ENCODE measurements around the gene OR10A3.

The OR10A3 gene

GRCh38 chr11:7967097-7967496 lies 25.6 kb upstream of the OR10A3 start:
- no peaks in the 10 kb centered on the region for H3K36me3 Mint-ChIP-seq
- H3K27ac Mint-ChIP-seq, result no peak overlapping the region
- no peaks in the 10 kb centered on the region for H3K9me3 Mint-ChIP-seq
- no peak overlapping the region for H3K4me3 Mint-ChIP-seq
- no peak for ATAC-seq (ENCODE audit: low read depth)
- DNase-seq (ENCODE audit: low spot score in 2 of 2), result no peak
- no peaks in the 10 kb centered on the region for H3K4me1 Mint-ChIP-seq
- H3K27me3 Mint-ChIP-seq, result peaks cover 20% of the 10 kb centered on the region

- no peak within 1 kb of the TSS for H3K4me3 Mint-ChIP-seq
- H3K4me1 Mint-ChIP-seq, result no peaks in the 10 kb centered on the region
- no peaks in the 10 kb centered on the region for H3K36me3 Mint-ChIP-seq
- DNase-seq (ENCODE audit: low spot score in 2 of 2) (no peak), ATAC-seq (ENCODE audit: low read depth) (no peak)
- no peak within 1 kb of the TSS for H3K27ac Mint-ChIP-seq
- peaks cover 20% of the 10 kb centered on the region for H3K27me3 Mint-ChIP-seq
- H3K9me3 Mint-ChIP-seq, result no peaks in the 10 kb centered on the region
Observed at GRCh38 chr11:7965386-7965785, 23.9 kb upstream of the OR10A3 start, which contains the start of gene NLRP10. Gene NLRP10, minus strand, starts transcription at chr11:7965447. Its CDS starts 1,952 bp downstream, at chr11:7963495.

- Mint-ChIP-seq H3K4me1 (no peaks in the 10 kb centered on the region), H3K36me3 (no peaks in the 10 kb centered on the region), H3K4me3 (no peak overlapping the region), H3K27ac (no peak overlapping the region), H3K9me3 (no peaks in the 10 kb centered on the region), H3K27me3 (peaks cover 20% of the 10 kb centered on the region)
- ATAC-seq (ENCODE audit: low read depth), result no peak
- no peak for DNase-seq (ENCODE audit: low spot score in 2 of 2)
Observed at GRCh38 chr11:7964873-7965272, 23.4 kb upstream of the OR10A3 start.

GRCh38 chr11:7964261-7964660 lies 22.8 kb upstream of the OR10A3 start:
- peaks cover 20% of the 10 kb centered on the region for H3K27me3 Mint-ChIP-seq
- no peaks in the 10 kb centered on the region for H3K4me1 Mint-ChIP-seq

GRCh38 chr11:7955191-7955590 lies 13.7 kb upstream of the OR10A3 start:
- DNase-seq (ENCODE audit: low spot score in 2 of 2) (no peak), ATAC-seq (ENCODE audit: low read depth) (no peak)
- H3K4me1 Mint-ChIP-seq, result no peaks in the 10 kb centered on the region
- no peaks in the 10 kb centered on the region for H3K36me3 Mint-ChIP-seq
- no peak overlapping the region for H3K27ac Mint-ChIP-seq
- H3K4me3 Mint-ChIP-seq, result no peak overlapping the region
- H3K27me3 Mint-ChIP-seq, result peaks cover 2% of the 10 kb centered on the region
- H3K9me3 Mint-ChIP-seq, result peaks cover 3% of the 10 kb centered on the region

More at GRCh38 chr11:7964261-7964660, 22.8 kb upstream of the OR10A3 start:
- Mint-ChIP-seq H3K9me3 (no peaks in the 10 kb centered on the region), H3K27ac (no peak overlapping the region), H3K4me3 (no peak overlapping the region), H3K36me3 (no peaks in the 10 kb centered on the region)
- no peak for DNase-seq (ENCODE audit: low spot score in 2 of 2)
- ATAC-seq (ENCODE audit: low read depth), result no peak

GRCh38 chr11:7949934-7950333 lies 8.4 kb upstream of the OR10A3 start:
- DNase-seq (ENCODE audit: low spot score in 2 of 2) (no peak), ATAC-seq (ENCODE audit: low read depth) (no peak)
- no peak overlapping the region for H3K27ac Mint-ChIP-seq
- no peaks in the 10 kb centered on the region for H3K9me3 Mint-ChIP-seq
- no peak overlapping the region for H3K4me3 Mint-ChIP-seq
- peaks cover 10% of the 10 kb centered on the region for H3K27me3 Mint-ChIP-seq
- no peaks in the 10 kb centered on the region for H3K4me1 Mint-ChIP-seq
- H3K36me3 Mint-ChIP-seq, result no peaks in the 10 kb centered on the region

GRCh38 chr11:7944123-7944522 lies 2.6 kb upstream of the OR10A3 start:
- no peak for DNase-seq (ENCODE audit: low spot score in 2 of 2)
- Mint-ChIP-seq H3K27ac (no peak overlapping the region), H3K9me3 (peaks cover 16% of the 10 kb centered on the region), H3K4me3 (no peak overlapping the region), H3K36me3 (no peaks in the 10 kb centered on the region), H3K27me3 (peaks cover 10% of the 10 kb centered on the region), H3K4me1 (no peaks in the 10 kb centered on the region)
- ATAC-seq (ENCODE audit: low read depth), result no peak

GRCh38 chr11:7941146-7941545 lies 362 bp downstream of the OR10A3 start:
- Mint-ChIP-seq H3K4me1 (no peaks in the 10 kb centered on the region), H3K9me3 (peaks cover 16% of the 10 kb centered on the region), H3K27me3 (peaks cover 9% of the 10 kb centered on the region), H3K4me3 (no peak overlapping the region), H3K36me3 (no peaks in the 10 kb centered on the region), H3K27ac (no peak overlapping the region)
- DNase-seq (ENCODE audit: low spot score in 2 of 2) (no peak), ATAC-seq (ENCODE audit: low read depth) (no peak)

- Mint-ChIP-seq H3K36me3 (no peaks in the 10 kb centered on the region), H3K27ac (no peak overlapping the region), H3K9me3 (no peaks in the 10 kb centered on the region), H3K27me3 (peaks cover 11% of the 10 kb centered on the region), H3K4me3 (no peak overlapping the region), H3K4me1 (no peaks in the 10 kb centered on the region)
- DNase-seq (ENCODE audit: low spot score in 2 of 2), result no peak
- ATAC-seq (ENCODE audit: low read depth), result no peak
Observed at GRCh38 chr11:7936615-7937014, 4.9 kb downstream of the OR10A3 start.

- ATAC-seq (ENCODE audit: low read depth) (no peak), DNase-seq (ENCODE audit: low spot score in 2 of 2) (no peak)
- Mint-ChIP-seq H3K36me3 (no peaks in the 10 kb centered on the region), H3K4me1 (no peaks in the 10 kb centered on the region), H3K9me3 (no peaks in the 10 kb centered on the region), H3K27me3 (peaks cover 9% of the 10 kb centered on the region), H3K4me3 (no peak within 1 kb of the TSS), H3K27ac (no peak within 1 kb of the TSS)
Observed at GRCh38 chr11:7931168-7931567, 10.3 kb downstream of the OR10A3 start, which contains the start of gene OR10A6. Gene OR10A6, minus strand, starts transcription at chr11:7931268. Its CDS starts 2,606 bp downstream, at chr11:7928662.

- Mint-ChIP-seq H3K4me1 (no peaks in the 10 kb centered on the region), H3K36me3 (no peaks in the 10 kb centered on the region), H3K27ac (no peak overlapping the region), H3K27me3 (peaks cover 14% of the 10 kb centered on the region), H3K4me3 (no peak overlapping the region), H3K9me3 (peaks cover 2% of the 10 kb centered on the region)
- ATAC-seq (ENCODE audit: low read depth) (no peak), DNase-seq (ENCODE audit: low spot score in 2 of 2) (no peak)
Observed at GRCh38 chr11:7927635-7928034, 13.9 kb downstream of the OR10A3 start.

GRCh38 chr11:7924536-7924935 lies 17.0 kb downstream of the OR10A3 start:
- no peak overlapping the region for H3K4me3 Mint-ChIP-seq
- no peaks in the 10 kb centered on the region for H3K36me3 Mint-ChIP-seq
- peaks cover 12% of the 10 kb centered on the region for H3K27me3 Mint-ChIP-seq
- peaks cover 2% of the 10 kb centered on the region for H3K9me3 Mint-ChIP-seq
- DNase-seq (ENCODE audit: low spot score in 2 of 2) (no peak), ATAC-seq (ENCODE audit: low read depth) (no peak)
- no peaks in the 10 kb centered on the region for H3K4me1 Mint-ChIP-seq
- no peak overlapping the region for H3K27ac Mint-ChIP-seq

GRCh38 chr11:7918141-7918540 lies 23.4 kb downstream of the OR10A3 start:
- Mint-ChIP-seq H3K9me3 (peaks cover 5% of the 10 kb centered on the region), H3K27ac (no peak overlapping the region), H3K4me1 (no peaks in the 10 kb centered on the region), H3K27me3 (peaks cover 14% of the 10 kb centered on the region), H3K4me3 (no peak overlapping the region), H3K36me3 (no peaks in the 10 kb centered on the region)
- ATAC-seq (ENCODE audit: low read depth) (no peak), DNase-seq (ENCODE audit: low spot score in 2 of 2) (no peak)

- Mint-ChIP-seq H3K4me3 (no peak overlapping the region), H3K9me3 (no peaks in the 10 kb centered on the region), H3K27me3 (peaks cover 16% of the 10 kb centered on the region), H3K4me1 (no peaks in the 10 kb centered on the region), H3K27ac (no peak overlapping the region), H3K36me3 (no peaks in the 10 kb centered on the region)
- DNase-seq (ENCODE audit: low spot score in 2 of 2) (no peak), ATAC-seq (ENCODE audit: low read depth) (no peak)
Observed at GRCh38 chr11:7911011-7911410, 30.5 kb downstream of the OR10A3 start.

- no peaks in the 10 kb centered on the region for H3K9me3 Mint-ChIP-seq
- ATAC-seq (ENCODE audit: low read depth), result no peak
- no peaks in the 10 kb centered on the region for H3K36me3 Mint-ChIP-seq
- DNase-seq (ENCODE audit: low spot score in 2 of 2), result no peak
- H3K4me1 Mint-ChIP-seq, result no peaks in the 10 kb centered on the region
- H3K4me3 Mint-ChIP-seq, result no peak overlapping the region
- H3K27ac Mint-ChIP-seq, result no peak overlapping the region
- peaks cover 18% of the 10 kb centered on the region for H3K27me3 Mint-ChIP-seq
Observed at GRCh38 chr11:7910286-7910788, 31.2 kb downstream of the OR10A3 start.

All from memory B cell (primary cell).